ENCODE results near the gene IL21R. TPM values are rescaled to one million over a fixed set of nuclear protein-coding genes. Genes with fewer than 3 reads are reported as not detected.
A peak's percentile ranks its signal among the peaks of the same experiment; 100 is the strongest.

Gene IL21R
- total and polyA plus RNA-seq, 9 of the 15 experiments (the other 6 are each of a cell fraction or from before 2014, with no cell fraction given), result 0.04 to 0.34 (median 0.18) TPM; not detected in 1

GRCh38 chr16:27485811-27486210, 83.8 kb downstream of the IL21R start (continued):
- no peak for TF ChIP-seq JUNB (CRISPR knock-in tag; conservative IDR thresholded peaks at IDR 0.05)

GRCh38 chr16:27486344-27486743, 84.4 kb downstream of the IL21R start:
- ATAC-seq (no peak), FAIRE-seq (no peak), DNase-seq (ENCODE audit: extremely low read depth in 1 of 4, low spot score in 3 of 4) (no peak)
- H3K9ac ChIP-seq (ENCODE audit: insufficient read depth in 1 of 2, low read depth in 2 of 2, low read length in 2 of 2), result peak overlapping the region in 1 of 2 experiments; percentile 27; a peak in 1 of 4 replicates
- no peaks in the 10 kb centered on the region; the same call in 1 of the 2 replicates for H4K20me1 ChIP-seq (replicated peaks; ENCODE audit: control insufficient read depth, insufficient read depth, low read length)
- ChIA-PET CTCF (ENCODE audit: low intra/inter-chr PET ratio) (no interaction called here), POLR2A (no interaction called here)
- no peaks in the 10 kb centered on the region for H3K9me1 ChIP-seq (ENCODE audit: control insufficient read depth, insufficient read depth, low read length)
- no peaks in the 10 kb centered on the region for H3K9me3 ChIP-seq (replicated peaks; ENCODE audit: control insufficient read depth, insufficient read depth, low read depth, low read length)
- no TSS peak for BruUV-seq (replicated peaks)
- H3K4me2 ChIP-seq (ENCODE audit: insufficient read depth, low read length), result no peak overlapping the region
- no peaks in the 10 kb centered on the region for H3K79me2 ChIP-seq (ENCODE audit: control insufficient read depth, insufficient read depth, low read length)
- TF ChIP-seq ZNF224 (CRISPR knock-in tag; IDR thresholded peaks at IDR 0.05), result no peak
- no peak for TF ChIP-seq MEF2A (IDR thresholded peaks at IDR 0.05; ENCODE audit: control insufficient read depth, low read depth, low read length)
- TF ChIP-seq TEAD4 (IDR thresholded peaks at IDR 0.05; ENCODE audit: low read length), result no peak
- TF ChIP-seq TEAD4 (CRISPR knock-in tag; IDR thresholded peaks at IDR 0.05; ENCODE audit: borderline replicate concordance), result no peak
- TF ChIP-seq PCBP1 (IDR thresholded peaks at IDR 0.05; ENCODE audit: low read depth, low read length, poor library complexity, severe bottlenecking), result no peak
- no peak for TF ChIP-seq ZNF444 (CRISPR knock-in tag; IDR thresholded peaks at IDR 0.05)
- TF ChIP-seq ZNF232 (CRISPR knock-in tag; IDR thresholded peaks at IDR 0.05), result no peak
- no peak for TF ChIP-seq CTCF (IDR thresholded peaks at IDR 0.05 in 2 of 3, conservative IDR thresholded peaks at IDR 0.05 in 1 of 3; ENCODE audit: insufficient read depth in 2 of 3, low read depth in 1 of 3, low read length in 3 of 3)
- no peak for TF ChIP-seq KLF1 (tag; IDR thresholded peaks at IDR 0.05)
- no peak for TF ChIP-seq ZNF639 (CRISPR knock-in tag; conservative IDR thresholded peaks at IDR 0.05 in 1 of 2, IDR thresholded peaks at IDR 0.05 in 1 of 2)
- no peak overlapping the region for H3K27ac ChIP-seq (ENCODE audit: extremely low read depth, low read depth, low read length)
- intact Hi-C loops (cut with micrococcal nuclease) (no loop called here), in situ Hi-C loops (cut with MboI) (no loop called here)
- no peak overlapping the region for H3K4me3 ChIP-seq
- H3K27me3 ChIP-seq (ENCODE audit: control insufficient read depth in 2 of 2, insufficient read depth in 2 of 2, low read length in 2 of 2), result no peaks in the 10 kb centered on the region
- peaks cover 95% of the 10 kb centered on the region for H3K36me3 ChIP-seq (ENCODE audit: control insufficient read depth, insufficient read depth, low read length)
- WGBS (ENCODE audit: insufficient coverage, low coverage, missing lambda C conversion rate), result 85% methylated on average over 8 of the region's 8 CpGs
- no peak overlapping the region for H2AFZ ChIP-seq (ENCODE audit: low read depth, low read length)
- H3K4me1 ChIP-seq (replicated peaks in 1 of 2; ENCODE audit: control insufficient read depth in 2 of 2, insufficient read depth in 2 of 2, low read length in 2 of 2), result no peaks in the 10 kb centered on the region
